Loucy (cell line): ENCODE measurements around the gene CXXC4.

Source experiments
- EZH2phosphoT487 ChIP-seq: fragments of 200-600 bp; IDR thresholded peaks from 2 replicates; pipeline ENCODE4 v1.6.1; 2018; ENCODE audit warnings: antibody characterized with exemption, mild to moderate bottlenecking, moderate library complexity, borderline replicate concordance
- TF ChIP-seq, protein P1 (sequence below): fragments of 200-600 bp; sonication (generic); conservative IDR thresholded peaks from 2 replicates; pipeline ENCODE4 v1.5.1; 2014; ENCODE audit warnings: mild to moderate bottlenecking, antibody characterized with exemption, low read length

GRCh38 chr4:104502471-104502870 is 7.8 kb upstream of the CXXC4 start:
- TF ChIP-seq, protein P1, sequence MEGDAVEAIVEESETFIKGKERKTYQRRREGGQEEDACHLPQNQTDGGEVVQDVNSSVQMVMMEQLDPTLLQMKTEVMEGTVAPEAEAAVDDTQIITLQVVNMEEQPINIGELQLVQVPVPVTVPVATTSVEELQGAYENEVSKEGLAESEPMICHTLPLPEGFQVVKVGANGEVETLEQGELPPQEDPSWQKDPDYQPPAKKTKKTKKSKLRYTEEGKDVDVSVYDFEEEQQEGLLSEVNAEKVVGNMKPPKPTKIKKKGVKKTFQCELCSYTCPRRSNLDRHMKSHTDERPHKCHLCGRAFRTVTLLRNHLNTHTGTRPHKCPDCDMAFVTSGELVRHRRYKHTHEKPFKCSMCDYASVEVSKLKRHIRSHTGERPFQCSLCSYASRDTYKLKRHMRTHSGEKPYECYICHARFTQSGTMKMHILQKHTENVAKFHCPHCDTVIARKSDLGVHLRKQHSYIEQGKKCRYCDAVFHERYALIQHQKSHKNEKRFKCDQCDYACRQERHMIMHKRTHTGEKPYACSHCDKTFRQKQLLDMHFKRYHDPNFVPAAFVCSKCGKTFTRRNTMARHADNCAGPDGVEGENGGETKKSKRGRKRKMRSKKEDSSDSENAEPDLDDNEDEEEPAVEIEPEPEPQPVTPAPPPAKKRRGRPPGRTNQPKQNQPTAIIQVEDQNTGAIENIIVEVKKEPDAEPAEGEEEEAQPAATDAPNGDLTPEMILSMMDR, result no peak
- TF ChIP-seq EZH2phosphoT487, result no peak
